Muscle of back (tissue), 11 donors: ENCODE measurements around the gene PRRC2B. TPM values are rescaled to one million over a fixed set of nuclear protein-coding genes. Genes with fewer than 3 reads are reported as not detected.
"Not testable (repeated sequence)": the region's sequence is repeated elsewhere in the genome, so short reads cannot be mapped to it uniquely, and the experiment has no call there.

Experiments
- DNase-seq, 3 donors: peaks; one replicate each; pipeline versions ENCODE4 v3.0.0 to v3.0.0-alpha.2; 2013
- polyA plus RNA-seq, 10 donors: library from polyadenylated mRNA; unstranded; fragments of 120-200 nt; gene quantifications; one replicate each; pipeline ENCODE4 v1.2.1, GENCODE V29; 2013; ENCODE audit not compliant: insufficient read length in 10 of 10

PRRC2B gene
- polyA plus RNA-seq, 10 donors, result 124 to 177 (median 145) TPM

- peak in 1 of 3 donors; percentile 7 for DNase-seq
Observed at GRCh38 chr9:131467214-131467935, 73.5 kb downstream of the PRRC2B start.

- DNase-seq, result no peak
Observed at GRCh38 chr9:131468031-131468430, 74.1 kb downstream of the PRRC2B start.

DNA sequence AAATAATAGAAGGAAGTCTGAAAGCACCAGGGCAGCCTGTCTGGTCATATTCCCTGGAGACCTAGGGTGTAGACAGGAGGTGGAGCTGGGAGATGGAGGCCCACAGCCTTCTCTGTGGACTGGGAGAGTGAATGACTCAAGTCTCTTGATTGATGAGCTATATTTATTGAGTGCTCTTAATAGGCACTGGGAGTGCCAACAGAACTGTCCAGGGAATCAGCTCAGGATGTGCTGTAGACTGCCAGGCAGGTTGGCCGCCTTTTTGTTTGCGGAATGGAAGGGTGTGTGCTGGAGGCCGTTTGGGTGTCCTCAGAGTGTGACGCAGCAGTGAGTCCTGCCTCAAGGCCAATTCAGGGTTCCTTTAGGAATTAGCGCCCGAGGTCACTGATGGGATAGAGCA is 75.5 kb downstream of the PRRC2B start:
- peak in 1 of 3 donors; percentile 7 for DNase-seq

GRCh38 chr9:131469951-131470350 is 76.1 kb downstream of the PRRC2B start:
- DNase-seq, result no peak

GRCh38 chr9:131470581-131470991 is 76.7 kb downstream of the PRRC2B start:
- DNase-seq, result no peak

DNA sequence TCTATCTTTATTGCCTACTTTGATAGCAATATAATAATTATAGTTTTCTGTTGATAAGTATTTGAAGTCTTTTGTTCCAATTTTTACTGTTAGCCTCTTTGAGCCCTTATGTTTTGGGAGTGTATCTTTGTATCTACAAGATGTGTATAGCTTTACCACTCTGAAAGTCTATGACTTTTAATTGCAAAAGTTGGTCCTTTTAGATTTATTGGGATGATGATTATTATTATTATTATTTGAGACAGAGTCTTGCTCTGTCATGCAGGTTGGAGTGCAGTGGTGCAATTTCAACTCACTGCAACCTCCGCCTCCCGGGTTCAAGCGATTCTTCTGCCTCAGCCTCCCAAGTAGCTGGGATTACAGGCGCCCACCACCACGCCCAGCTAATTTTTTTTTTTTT is 78.2 kb downstream of the PRRC2B start:
- not testable (repeated sequence) for DNase-seq

DNA sequence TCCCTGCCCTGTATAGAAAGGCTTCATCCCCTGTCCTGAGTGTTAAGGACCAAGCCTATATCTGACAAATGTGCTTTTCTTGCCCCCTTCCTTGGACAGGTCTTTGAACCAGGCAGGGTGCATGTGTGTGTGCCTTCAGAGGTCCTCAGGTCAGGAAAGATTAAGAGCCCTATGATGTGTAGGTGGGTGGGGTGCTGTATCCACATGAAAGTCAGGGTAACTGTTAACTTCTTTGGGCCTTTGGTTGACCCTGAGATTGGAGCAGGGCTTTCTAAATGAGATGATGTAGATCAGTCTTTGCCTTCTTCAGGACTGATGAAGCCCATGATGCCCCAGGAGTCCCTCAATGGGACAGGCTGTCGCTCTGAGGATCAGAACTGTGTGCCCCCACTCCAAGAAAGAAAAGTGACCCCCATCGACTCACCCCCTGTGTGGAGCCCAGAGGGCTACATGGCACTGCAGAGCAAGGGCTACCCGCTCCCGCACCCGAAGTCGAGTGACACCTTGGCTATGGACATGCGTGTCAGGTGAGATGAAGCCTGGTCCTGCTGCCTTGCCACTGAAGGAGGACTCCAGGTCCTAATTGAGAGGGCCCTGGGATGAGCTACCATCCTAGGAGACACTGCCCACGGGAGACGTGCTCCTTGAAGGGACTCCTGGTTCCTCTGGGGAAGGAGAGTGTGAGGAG is 79.5 kb downstream of the PRRC2B start:
- DNase-seq, result no peak

DNA sequence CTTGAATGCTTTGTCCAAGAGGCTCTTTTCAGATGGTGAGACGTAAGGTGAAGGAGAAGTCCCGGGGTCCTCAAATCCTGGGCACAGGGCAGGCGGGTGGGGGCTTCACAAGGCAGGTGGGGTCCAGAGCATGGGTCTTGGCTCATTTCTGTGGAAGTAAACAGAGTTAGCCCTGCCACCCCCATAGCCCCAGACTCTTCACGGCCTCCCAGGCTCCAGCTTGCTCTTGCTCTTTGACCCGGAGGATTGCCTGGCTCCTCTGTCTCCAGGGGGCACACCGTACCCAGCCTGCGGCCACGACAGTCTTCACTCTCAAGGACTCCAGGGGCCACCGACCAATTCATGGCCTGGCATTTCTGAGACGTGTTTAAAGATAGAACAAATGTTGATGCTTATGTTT is 80.0 kb downstream of the PRRC2B start:
- DNase-seq, result no peak

DNA sequence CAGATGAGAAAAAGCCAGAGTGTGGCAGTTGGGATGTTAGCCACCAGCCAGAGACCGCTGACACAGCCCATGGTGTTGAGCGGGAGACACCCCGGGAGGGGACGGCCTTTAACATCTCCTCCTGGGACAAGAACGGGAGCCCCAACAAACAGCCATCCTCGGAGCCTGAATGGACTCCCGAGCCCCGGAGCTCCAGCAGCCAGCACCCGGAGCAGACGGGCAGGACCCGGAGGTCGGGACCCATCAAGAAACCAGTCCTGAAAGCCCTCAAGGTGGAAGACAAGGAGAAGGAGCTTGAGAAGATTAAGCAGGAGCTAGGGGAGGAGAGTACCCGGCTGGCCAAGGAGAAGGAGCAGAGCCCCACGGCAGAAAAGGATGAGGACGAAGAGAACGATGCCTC is 80.8 kb downstream of the PRRC2B start:
- DNase-seq, result no peak

- DNase-seq, result no peak
Observed at GRCh38 chr9:131475111-131475955, 81.4 kb downstream of the PRRC2B start.

GRCh38 chr9:131475956-131476776 is 82.3 kb downstream of the PRRC2B start:
- no peak for DNase-seq

DNA sequence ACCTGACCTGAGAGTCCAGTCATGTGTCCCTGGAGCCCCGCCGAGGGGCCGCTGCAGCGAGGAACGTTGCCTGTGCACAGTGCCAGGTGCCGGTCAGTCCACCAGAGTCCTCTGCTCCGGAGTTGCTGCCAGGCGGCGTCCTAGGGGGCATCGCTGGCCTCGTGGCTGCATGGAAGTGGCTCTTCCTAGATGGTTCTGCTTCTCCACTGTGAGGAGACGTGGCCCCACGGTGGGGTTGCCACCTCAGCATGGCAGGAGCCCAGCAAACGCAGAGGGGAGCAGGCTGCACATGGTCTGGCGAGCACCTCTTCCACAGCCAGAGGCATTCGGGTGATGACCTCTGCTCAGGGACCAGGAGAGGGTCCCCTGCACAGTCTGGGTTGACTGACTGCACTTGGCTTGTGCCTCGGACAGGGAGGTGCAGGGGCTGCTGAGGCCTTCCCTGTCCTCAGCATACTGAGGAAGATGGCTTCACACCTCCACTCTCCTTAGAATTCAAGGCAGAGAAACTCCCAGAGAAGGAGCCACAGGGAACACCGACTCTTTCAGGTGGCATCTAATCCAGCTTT is 83.0 kb downstream of the PRRC2B start:
- DNase-seq, result no peak

DNA sequence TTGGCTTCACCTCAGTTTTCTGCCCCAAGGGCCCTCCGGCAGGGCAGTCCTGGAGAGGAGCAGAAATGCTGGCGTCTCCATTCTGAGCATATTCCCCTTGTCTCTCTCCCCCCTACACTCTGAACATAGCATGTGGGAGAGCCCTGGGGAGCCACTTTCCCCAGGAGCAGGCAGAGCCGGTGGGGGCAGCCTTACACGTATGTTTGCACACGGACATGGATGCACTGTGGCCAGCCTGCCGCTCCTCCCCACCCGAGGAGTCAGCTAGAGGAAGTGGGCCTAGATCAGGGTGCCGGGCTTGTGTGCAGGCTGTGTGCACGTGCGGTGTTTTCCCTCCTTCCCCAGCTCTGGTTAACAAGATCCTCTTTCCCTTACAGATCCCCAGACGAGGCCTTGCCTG is 83.5 kb downstream of the PRRC2B start:
- DNase-seq, result no peak

DNA sequence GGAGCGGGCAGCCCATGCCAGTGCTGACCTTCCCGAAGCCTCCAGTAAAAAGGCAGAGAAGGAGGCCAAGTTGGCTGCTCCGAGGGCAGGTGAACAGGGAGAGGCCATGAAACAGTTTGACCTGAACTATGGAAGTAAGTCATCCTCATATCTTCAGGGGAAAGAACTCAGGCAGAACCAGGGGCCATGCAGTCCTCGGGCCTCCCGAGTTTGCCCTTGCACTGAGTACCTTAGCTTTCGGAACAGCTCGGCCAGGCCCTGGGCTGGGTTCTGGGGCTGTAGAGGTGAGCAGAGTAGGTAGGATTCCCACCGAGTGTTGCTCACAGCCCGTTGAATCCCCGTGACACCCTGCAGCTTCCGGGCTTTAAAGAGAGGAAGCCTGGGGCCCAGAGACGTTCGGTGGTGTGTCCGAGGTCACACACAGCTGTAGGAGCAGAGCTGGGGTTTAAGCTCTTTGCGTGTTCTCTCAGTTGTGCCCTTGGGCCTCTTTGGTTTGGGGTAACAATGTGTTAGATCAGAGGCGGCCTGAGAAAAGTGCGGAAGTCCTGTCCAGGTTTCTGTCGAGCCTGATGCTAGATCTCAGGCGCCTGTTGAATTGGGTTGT is 84.0 kb downstream of the PRRC2B start:
- no peak for DNase-seq

DNA sequence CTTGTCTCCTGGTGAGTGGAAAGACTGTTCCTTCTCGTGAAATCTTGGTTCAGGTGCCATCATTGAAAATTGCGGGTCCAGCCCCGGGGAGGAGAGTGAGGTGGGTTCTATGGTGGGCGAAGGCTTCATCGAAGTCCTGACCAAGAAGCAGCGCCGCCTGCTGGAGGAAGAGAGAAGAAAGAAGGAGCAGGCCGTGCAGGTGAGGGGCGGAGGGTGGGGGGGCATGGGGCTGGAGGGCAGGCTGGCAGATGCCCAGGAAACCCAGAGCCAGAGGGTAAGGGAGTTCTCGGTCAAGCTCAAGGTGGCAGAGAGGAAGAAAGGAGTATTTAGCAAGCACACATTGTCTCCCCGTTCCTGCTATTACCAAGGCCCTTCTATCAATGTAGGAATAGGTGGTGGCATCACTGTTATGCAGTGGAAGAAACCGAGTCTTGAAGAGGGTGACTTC is 84.6 kb downstream of the PRRC2B start:
- DNase-seq, result peak in 2 of 3 donors; percentile 36 to 59

GRCh38 chr9:131478911-131479310 is 85.0 kb downstream of the PRRC2B start:
- no peak for DNase-seq

GRCh38 chr9:131480258-131480657 is 86.4 kb downstream of the PRRC2B start:
- no peak for DNase-seq

- DNase-seq, result no peak
Observed at GRCh38 chr9:131481441-131482342, 87.8 kb downstream of the PRRC2B start.

DNA sequence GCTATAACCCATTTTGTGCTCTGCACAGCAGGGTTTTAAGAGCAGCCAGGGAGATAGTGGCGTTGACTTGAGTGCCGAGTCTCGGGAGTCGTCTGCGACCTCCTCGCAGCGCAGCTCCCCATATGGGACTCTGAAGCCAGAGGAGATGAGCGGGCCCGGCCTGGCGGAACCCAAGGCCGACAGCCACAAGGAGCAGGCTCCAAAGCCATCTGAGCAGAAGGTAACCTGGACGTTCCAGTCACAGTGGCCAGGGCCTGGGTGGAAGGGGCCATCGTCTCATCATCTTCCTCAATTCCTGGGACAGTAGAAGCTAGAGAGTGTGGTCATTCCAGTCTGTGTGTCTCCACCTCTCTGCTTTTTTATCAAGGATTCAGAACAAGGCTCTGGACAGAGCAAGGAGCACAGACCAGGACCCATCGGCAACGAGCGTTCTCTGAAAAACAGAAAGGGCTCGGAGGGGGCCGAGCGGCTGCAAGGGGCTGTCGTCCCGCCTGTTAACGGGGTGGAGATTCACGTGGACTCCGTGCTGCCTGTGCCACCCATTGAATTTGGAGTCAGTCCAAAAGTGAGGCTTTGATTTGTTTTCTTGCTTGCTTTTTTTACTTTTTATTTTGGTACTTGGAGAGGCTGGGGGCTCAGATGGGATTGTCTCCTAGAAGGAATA is 88.6 kb downstream of the PRRC2B start:
- DNase-seq, result no peak
